Dermis microvascular lymphatic vessel endothelial cell (primary cell): ENCODE data around the gene PTGES3. TPM values are rescaled to one million over a fixed set of nuclear protein-coding genes. Genes with fewer than 3 reads are reported as not detected.
"Not testable (repeated sequence)": the region's sequence is repeated elsewhere in the genome, so short reads cannot be mapped to it uniquely, and the experiment has no call there.

Experiments
- DNase-seq, 2 donors: peaks; one replicate each; pipeline versions ENCODE4 v3.0.0 to v3.0.0-alpha.2; 2010; ENCODE audit warnings: low read depth in 2 of 2
- total RNA-seq: library from RNA; depleted of rRNA; stranded (reverse); fragments of >200 nt; gene quantifications from 2 replicates; pipeline ENCODE4 v1.2.1, GENCODE V29; 2014

Gene PTGES3
- total RNA-seq, 1 donor from 2014 or later = 63.4 TPM

- DNase-seq = no peak
Measured at GRCh38 chr12:56709759-56710376, 21.8 kb upstream of the PTGES3 start.

GRCh38 chr12:56704522-56704921, 16.4 kb upstream of the PTGES3 start:
- not testable (repeated sequence) for DNase-seq

- DNase-seq = no peak
Measured at GRCh38 chr12:56699020-56699661, 11.1 kb upstream of the PTGES3 start.

GRCh38 chr12:56695327-56696101, 7.4 kb upstream of the PTGES3 start:
- DNase-seq = no peak

GRCh38 chr12:56694161-56694560, 6.1 kb upstream of the PTGES3 start:
- no peak for DNase-seq

GRCh38 chr12:56688846-56689109, 694 bp upstream of the PTGES3 start:
- DNase-seq = no peak

GRCh38 chr12:56687223-56688128, 608 bp downstream of the PTGES3 start:
- DNase-seq = peak in 1 of 2 donors; percentile 46

- no peak for DNase-seq
Measured at GRCh38 chr12:56684745-56685359, 3.2 kb downstream of the PTGES3 start.

- DNase-seq = no peak
Measured at GRCh38 chr12:56682323-56682722, 5.8 kb downstream of the PTGES3 start.

GRCh38 chr12:56679883-56680575, 8.1 kb downstream of the PTGES3 start:
- no peak for DNase-seq

- no peak for DNase-seq
Measured at GRCh38 chr12:56678852-56679251, 9.2 kb downstream of the PTGES3 start.

GRCh38 chr12:56677680-56678079, 10.4 kb downstream of the PTGES3 start:
- DNase-seq = no peak

- no peak for DNase-seq
Measured at GRCh38 chr12:56676851-56677580, 11.1 kb downstream of the PTGES3 start.

GRCh38 chr12:56671608-56672007, 16.5 kb downstream of the PTGES3 start:
- DNase-seq = no peak

GRCh38 chr12:56670836-56671235, 17.2 kb downstream of the PTGES3 start:
- DNase-seq = no peak

- DNase-seq = no peak
Measured at GRCh38 chr12:56668197-56668457, 20.0 kb downstream of the PTGES3 start.

- DNase-seq = no peak
Measured at GRCh38 chr12:56661979-56662638, 26.0 kb downstream of the PTGES3 start.

- no peak for DNase-seq
Measured at GRCh38 chr12:56661560-56661959, 26.5 kb downstream of the PTGES3 start.

GRCh38 chr12:56658921-56659320, 29.2 kb downstream of the PTGES3 start:
- DNase-seq = no peak
